Astrocyte of the spinal cord (primary cell): ENCODE data around the gene NLRP4.

Experiments used
- DNase-seq: peaks from one replicate; pipeline ENCODE4 v3.0.0; 2011; ENCODE audit warnings: low read depth, low spot score
- H3K4me3 ChIP-seq: 2 replicates; pipeline ENCODE4 v1.5.1; 2011; ENCODE audit warnings: low read depth, mild to moderate bottlenecking, low read length, moderate library complexity
- in situ Hi-C: cut with HindIII; loops from 2 replicates; pipeline ENCODE4 v1.10.0; 2017; ENCODE audit warnings: low sequenced_read_pairs
- TF ChIP-seq, protein P1 (sequence below): IDR thresholded peaks from 2 replicates; pipeline ENCODE4 v1.5.1; 2012; ENCODE audit warnings: low read depth, mild to moderate bottlenecking, low read length, inconsistent platforms

Gene NLRP4

DNA sequence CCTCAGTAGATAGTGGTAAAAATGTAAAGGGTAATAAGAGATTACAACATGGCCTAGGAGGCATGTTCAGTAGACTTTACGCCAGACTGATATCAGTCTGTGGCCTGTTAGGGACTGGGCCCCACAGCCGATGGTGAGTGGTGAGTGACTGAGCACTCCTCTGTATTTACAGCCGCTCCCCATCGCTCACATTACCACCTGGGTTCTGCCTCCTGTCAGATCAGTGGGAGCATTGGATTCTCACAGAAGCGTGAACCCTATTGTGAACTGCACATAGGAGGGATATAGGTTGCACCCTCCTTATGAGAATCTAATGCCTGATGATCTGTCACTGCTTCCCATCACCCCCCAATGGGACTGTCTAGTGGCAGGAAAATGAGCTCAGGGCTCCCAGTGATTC is 22.4 kb upstream of the NLRP4 start:
- TF ChIP-seq, protein P1, sequence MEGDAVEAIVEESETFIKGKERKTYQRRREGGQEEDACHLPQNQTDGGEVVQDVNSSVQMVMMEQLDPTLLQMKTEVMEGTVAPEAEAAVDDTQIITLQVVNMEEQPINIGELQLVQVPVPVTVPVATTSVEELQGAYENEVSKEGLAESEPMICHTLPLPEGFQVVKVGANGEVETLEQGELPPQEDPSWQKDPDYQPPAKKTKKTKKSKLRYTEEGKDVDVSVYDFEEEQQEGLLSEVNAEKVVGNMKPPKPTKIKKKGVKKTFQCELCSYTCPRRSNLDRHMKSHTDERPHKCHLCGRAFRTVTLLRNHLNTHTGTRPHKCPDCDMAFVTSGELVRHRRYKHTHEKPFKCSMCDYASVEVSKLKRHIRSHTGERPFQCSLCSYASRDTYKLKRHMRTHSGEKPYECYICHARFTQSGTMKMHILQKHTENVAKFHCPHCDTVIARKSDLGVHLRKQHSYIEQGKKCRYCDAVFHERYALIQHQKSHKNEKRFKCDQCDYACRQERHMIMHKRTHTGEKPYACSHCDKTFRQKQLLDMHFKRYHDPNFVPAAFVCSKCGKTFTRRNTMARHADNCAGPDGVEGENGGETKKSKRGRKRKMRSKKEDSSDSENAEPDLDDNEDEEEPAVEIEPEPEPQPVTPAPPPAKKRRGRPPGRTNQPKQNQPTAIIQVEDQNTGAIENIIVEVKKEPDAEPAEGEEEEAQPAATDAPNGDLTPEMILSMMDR: no peak
- no peak for DNase-seq
- in situ Hi-C loops: no loop called here
- no peak overlapping the region for H3K4me3 ChIP-seq

DNA sequence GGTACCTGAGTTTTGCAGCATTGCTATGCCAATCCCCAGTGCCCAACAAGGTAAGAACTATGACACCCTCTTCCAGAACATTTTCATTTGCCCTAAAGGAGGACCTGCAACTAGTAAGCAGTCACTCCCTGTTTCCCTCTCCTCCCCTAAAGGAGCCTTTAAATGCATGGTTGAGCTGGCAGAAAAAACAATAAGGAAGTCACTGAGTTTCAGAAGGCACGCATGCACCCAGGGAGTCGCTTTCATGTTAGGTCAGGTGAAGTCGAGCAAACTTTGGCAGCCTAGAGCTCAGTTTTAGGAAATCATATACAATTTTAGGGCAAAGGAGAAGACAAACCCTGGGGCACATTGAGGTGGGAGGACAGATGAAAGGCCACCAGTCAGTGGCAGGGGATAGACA is 16.3 kb upstream of the NLRP4 start:
- no peak overlapping the region for H3K4me3 ChIP-seq
- TF ChIP-seq, protein P1: no peak
- in situ Hi-C loops: no loop called here
- no peak for DNase-seq

DNA sequence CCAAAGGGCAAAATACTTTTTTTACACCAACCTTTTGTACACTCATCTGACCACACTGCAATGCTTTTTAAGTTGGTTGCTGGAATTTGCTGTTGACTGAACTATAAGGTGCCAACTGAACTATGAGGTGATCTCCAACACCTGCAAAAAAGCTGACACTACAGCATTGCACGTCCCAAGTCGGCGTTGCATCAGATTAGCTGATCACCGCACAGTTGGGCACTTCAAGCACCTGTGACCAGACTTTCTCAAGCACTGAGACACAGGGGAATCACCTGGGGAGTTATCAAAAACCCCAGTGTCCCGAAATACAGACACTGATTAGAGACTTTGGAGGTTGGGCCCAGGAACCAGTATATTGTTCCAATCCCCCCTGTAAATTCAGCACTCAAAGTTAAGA is 5.7 kb upstream of the NLRP4 start:
- TF ChIP-seq, protein P1: no peak
- no peak for DNase-seq
- in situ Hi-C loops: no loop called here
- H3K4me3 ChIP-seq: no peak overlapping the region

DNA sequence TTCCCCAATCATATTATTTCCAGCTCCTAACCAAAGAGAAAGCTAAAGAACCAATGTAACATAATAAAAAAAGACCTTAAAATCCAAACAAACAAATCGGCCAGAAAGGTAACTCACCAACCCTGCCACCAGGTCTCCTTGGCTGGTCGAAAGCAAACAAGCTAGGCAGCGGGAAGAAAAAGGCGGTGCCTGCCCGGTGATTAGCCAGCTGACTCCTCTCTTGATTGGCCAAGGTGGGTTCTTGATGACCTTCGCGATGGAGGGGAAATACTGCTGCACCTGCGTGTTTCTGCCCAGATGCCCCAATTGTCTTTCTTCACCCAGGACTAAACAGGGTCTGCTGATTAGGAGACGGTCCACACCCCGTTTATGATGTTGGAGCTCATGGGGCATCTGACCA is 4.5 kb upstream of the NLRP4 start, which contains the start of gene NLRP11:
Gene NLRP11 (minus strand): TSS at position 154 of the 400 bp plus-strand sequence. CDS start 13,825 bp downstream, outside the sequence.
- TF ChIP-seq, protein P1: no peak
- DNase-seq: no peak
- no peak within 1 kb of the TSS for H3K4me3 ChIP-seq
- in situ Hi-C loops: no loop called here

DNA sequence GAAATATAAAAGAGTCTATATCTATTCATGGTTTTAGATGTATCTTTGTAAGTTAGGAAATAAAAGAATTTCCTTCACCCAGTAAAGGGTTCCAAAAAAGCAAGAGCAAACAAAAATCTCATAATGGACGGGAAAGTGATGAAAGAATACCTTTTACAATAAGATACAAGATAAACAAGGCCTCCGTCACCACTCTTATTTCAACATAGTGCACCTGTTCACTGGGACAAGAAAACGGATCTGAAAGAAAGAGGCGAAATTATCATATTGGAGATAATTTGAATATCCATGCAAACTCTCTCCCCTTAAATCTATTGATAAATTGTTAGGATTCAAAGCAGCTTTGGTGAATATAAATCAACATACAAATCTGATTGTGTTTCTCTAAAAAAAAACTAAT is 3.7 kb upstream of the NLRP4 start:
- TF ChIP-seq, protein P1: no peak

DNA sequence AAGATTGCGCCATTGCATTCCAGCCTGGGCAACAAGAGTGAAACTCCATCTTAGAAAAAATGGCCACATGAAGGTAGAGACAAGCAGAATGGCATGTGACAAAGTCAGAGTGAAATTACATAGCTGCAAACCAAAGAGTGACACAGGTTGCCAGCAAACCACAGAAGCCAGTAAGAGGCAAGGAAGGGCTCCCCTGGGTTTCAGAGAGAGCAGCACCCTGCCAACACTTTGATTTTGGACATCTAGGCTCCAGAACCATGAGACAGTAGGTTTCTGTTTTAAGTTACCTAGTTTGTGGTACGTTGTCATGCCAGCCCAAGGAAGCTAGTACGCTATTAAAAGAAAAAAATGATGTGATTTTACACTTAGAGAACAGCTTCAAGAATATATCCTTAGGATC is 1.9 kb downstream of the NLRP4 start:
- H3K4me3 ChIP-seq: no peak overlapping the region
- in situ Hi-C loops: no loop called here
- TF ChIP-seq, protein P1: no peak
- no peak for DNase-seq

More for the DNA sequence above, 3.7 kb upstream of the NLRP4 start:
- no peak for DNase-seq
- H3K4me3 ChIP-seq: no peak overlapping the region
- in situ Hi-C loops: no loop called here

DNA sequence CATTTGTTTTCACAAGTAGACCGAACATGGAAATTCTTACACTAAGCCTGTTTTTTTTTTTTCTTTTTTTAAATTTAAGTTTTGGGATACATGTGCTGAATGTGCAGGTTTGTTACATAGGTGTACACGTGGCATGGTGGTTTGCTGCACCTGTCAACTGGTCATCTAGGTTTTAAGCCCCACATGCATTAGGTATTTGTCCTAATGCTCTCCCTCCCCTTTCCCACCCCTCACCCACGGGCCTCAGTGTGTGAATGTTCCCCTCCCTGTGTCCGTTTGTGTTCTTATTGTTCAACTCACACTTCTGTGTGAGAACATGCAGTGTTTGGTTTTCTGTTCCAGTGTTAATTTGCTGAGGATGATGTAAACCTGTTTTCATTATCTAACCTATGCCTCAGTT is 2.6 kb downstream of the NLRP4 start:
- in situ Hi-C loops: no loop called here
- no peak for DNase-seq
- no peak overlapping the region for H3K4me3 ChIP-seq
- TF ChIP-seq, protein P1: no peak
